Caki2 (cell line): ENCODE data around the gene THAP6. TPM values are rescaled to one million over a fixed set of nuclear protein-coding genes. Genes with fewer than 3 reads are reported as not detected.
"Not testable (repeated sequence)": the region's sequence is repeated elsewhere in the genome, so short reads cannot be mapped to it uniquely, and the experiment has no call there.

Experiments used
- DNase-seq: peaks from one replicate; pipeline ENCODE4 v3.0.0-alpha.2; 2015; ENCODE audit warnings: low read depth
- in situ Hi-C: cut with HindIII; loops from 2 replicates; pipeline ENCODE4 v1.10.0; 2016; ENCODE audit warnings: low sequenced_read_pairs, low pct_unique_long_range_greater_than_20kb, mixed read lengths
- total RNA-seq: library from RNA; depleted of rRNA; stranded (reverse); fragments of >200 nt; shearing (Covaris generic); gene quantifications from 2 replicates; pipeline ENCODE4 v1.2.3, GENCODE V29; 2014; ENCODE audit warnings: low replicate concordance

THAP6 gene
- total RNA-seq, 1 experiment from 2014 or later, result 4.2 TPM

DNA sequence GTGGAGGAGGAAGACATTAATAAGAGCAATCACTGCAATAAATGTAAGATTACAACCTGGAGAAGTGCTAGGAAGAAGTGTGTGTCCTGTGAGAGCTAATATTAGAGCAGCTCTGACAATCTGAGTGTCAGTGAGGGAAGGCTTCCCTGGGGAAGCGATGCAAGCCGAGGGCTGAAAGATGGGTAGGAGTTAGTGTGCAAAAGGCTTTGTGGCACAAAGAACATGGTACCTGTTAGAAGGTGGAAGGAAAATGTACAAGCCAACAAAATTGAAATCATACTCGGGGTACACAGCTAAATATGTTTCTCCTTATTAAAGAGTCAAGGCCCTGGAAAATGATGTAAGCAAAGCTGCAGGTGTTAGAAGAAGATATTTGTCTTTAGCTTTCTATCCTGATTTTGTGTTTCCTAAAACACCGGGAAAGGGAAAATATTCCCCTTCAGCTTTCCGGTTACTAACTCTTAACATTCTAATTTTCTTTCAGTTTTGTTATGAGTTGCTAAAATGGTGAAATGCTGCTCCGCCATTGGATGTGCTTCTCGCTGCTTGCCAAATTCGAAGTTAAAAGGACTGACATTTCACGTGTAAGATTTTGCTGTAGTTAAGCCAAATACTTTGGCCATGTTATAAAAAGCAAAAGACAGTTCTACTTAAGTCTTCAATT is 808 bp downstream of the THAP6 start:
- in situ Hi-C loops, result no loop called here
- no peak for DNase-seq

DNA sequence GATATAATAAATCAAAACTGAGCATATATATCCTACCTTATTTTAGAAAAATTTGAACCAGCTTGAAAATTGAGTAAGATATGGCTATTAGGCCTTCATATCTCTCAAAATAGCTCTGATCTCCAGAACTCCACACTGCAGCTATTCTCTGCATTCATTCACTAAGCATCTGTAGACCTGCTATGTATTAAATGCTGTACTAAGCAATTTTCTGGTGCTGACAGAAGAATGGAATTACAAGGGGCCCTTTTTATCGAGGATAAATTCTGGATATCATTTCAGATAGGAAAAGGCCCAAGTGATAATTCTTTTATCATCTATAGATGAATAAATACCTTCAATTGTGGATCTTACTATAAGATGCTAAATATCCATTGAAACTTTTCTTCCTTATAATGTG is 1.9 kb downstream of the THAP6 start:
- in situ Hi-C loops, result no loop called here
- no peak for DNase-seq

DNA sequence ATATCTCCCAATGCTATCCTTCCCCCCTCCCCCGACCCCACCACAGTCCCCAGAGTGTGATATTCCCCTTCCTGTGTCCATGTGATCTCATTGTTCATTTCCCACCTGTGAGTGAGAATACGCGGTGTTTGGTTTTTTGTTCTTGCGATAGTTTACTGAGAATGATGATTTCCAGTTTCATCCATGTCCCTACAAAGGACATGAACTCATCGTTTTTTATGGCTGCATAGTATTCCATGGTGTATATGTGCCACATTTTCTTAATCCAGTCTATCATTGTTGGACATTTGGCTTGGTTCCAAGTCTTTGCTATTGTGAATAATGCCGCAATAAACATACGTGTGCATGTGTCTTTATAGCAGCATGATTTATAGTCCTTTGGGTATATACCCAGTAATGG is 5.2 kb downstream of the THAP6 start:
- in situ Hi-C loops, DNase-seq: not testable (repeated sequence)

DNA sequence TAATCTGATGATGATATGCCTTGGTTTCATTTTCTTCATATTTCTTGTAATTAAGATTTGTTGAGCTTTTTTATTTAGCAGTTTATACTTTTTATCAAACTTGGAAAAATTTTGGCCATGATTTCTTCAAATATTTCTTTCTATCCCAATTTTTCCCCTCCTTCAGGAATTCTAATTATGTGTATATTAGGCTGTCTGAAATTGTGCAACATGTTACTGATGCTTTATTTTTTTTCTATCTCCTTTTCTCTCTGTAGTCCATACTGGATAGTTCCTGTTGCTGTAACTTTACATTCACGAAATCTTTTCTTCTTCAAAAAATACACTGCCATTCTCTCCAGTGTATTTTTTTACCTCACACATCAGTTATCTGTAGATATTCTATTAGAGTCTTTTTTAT is 10.8 kb downstream of the THAP6 start:
- in situ Hi-C loops, result no loop called here

DNA sequence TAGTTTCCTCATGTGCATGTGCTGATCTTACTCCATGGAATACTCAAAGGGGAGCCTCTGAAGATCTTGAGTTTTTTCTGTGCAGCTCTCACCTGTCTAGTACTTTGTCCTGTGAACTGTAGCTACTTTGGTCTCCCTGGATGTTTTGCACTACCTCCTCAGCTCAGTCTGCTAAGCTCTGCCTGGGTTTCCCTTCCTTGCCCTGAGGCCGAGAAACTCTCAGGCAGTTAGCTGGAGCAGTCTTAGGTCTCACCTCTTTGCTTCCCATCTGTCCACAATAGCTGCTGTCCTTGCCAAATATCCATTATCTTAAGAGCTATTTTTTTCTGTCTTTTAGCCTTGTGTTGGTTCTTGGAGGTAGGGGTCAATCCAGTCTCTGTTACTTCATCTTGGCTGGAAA is 11.6 kb downstream of the THAP6 start:
- no peak for DNase-seq
- in situ Hi-C loops, result no loop called here

More for the DNA sequence above, 10.8 kb downstream of the THAP6 start:
- no peak for DNase-seq

DNA sequence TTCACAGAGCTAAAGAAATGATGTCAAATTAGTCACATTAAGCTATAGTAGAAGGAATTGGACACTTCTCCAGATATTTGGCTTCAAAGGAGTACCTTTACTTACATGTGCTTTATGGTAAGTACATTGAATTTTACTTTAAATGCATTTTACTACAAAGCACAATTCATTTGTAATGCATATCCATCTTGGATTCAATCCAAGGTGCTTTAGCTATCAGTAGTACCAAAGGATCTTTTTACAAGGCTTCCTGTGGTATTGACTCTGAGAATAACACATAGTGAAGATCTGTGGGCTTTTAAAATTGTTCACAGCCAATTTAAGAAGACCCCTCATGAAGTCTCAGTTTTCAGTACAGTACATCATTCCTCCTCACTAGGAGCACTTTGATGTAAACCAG is 13.2 kb downstream of the THAP6 start:
- DNase-seq, result no peak
- in situ Hi-C loops, result no loop called here

DNA sequence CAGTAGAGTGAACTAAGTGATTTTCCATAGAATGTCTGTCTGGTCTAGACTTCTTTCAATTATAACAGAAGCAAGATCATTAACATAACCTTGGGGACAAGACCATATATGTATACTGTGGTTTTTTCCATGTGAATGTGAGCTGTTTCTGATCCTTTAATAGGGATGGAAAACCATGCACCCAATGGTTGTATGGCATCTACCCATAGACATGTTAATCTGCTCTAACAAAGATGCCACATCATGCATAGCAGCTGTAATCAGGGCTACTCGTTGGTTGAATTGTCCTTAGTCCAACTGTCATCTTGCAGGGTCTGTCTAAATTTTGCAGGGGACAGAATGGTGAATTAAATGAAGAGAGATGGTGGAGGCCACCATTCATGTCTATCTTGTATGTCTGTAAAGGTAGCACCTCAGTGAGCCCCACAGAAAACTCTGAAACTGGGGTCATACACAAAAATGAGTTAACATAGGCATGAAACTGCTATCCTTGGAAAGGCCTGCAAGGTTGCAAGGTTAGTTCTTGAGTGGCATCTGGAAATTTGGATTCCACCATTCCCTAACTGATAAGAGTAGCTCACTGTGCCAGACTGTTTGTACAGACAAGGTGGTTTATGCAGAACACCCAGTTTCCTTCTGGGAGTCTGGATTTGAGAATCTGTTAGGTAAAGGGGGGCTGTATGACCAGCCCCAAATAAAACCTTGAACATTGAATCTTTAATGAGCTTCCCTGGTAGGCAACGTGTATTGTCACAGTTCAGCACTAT is 16.5 kb downstream of the THAP6 start:
- in situ Hi-C loops, result no loop called here
- no peak for DNase-seq

DNA sequence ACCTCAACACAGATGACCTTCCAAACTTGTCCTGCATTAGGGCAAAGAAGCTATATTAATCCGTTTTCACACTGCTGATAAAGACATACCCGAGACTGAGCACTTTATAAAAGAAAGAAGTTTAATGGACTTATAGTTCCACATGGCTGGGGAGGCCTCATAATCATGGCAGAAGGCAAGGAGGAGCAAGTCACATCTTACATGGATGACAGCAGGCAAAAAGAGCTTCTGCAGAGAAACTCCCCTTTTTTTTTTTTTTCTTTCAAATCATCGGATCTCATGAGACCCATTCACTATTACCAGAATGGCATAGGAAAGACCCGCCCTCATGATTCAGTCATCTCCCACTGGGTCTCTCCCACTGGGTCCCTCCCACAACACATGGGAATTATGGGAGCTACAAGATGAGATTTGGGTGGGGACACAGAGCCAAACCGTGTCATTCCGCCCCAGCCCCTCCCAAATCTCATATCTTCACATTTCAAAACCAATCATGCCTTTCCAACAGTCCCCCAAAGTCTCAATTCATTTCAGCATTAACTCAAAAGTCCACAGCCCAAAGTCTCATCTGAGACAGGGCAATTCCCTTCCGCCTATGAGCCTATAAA is 17.4 kb downstream of the THAP6 start:
- DNase-seq, in situ Hi-C loops: not testable (repeated sequence)

DNA sequence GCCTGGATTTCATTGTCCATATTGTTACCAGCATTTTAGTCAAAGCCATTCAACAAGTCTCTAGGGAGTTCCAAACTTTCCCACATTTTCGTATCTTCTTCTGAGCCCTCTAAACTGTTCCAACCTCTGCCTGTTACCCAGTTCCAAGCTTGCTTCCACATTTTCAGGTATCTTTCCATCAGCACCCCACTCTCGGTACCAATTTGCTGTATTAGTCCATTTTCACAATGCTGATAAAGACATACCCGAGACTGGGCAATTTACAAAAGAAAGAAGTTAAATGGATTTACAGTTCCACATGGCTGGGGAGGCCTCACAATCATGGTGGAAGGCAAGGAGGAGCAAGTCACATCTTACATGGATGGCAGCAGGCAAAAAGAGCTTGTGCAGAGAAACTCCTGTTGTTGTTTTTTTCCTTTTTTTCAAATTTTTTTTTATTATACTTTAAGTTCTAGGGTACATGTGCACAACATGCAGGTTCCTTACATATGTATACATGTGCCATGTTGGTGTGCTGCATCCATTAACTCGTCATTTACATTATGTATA is 19.1 kb downstream of the THAP6 start:
- DNase-seq, in situ Hi-C loops: not testable (repeated sequence)

DNA sequence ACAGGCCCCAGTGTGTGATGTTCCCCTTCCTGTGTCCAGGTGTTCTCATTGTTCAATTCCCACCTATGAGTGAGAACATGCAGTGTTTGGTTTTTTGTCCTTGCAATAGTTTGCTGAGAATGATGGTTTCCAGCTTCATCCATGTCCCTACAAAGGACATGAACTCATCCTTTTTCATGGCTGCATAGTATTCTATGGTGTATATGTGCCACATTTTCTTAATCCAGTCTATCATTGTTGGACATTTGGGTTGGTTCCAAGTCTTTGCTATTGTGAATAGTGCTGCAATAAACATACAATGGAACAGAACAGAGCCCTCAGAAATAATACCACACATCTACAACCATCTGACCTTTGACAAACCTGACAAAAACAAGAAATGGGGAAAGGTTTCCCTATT is 19.7 kb downstream of the THAP6 start:
- in situ Hi-C loops, result not testable (repeated sequence)

DNA sequence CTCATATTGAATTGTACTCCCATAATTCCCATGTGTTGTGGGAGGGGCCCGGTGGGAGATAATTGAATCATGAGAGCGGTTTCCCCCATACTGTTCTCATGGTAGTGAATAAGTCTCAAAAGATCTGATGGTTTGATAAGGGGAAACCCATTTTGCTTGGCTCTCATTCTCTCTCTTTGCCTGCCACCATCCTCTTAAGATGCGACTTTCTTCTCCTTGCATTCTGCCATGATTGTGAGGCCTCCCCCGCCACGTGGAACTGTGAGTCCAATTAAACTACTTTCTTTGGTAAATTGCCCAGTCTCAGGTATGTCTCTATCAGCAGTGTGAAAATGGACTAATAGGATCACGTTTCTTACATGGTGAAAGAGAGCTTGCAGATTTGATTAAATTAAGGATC is 23.0 kb downstream of the THAP6 start:
- DNase-seq, in situ Hi-C loops: not testable (repeated sequence)

More for the DNA sequence above, 19.7 kb downstream of the THAP6 start:
- DNase-seq, result not testable (repeated sequence)

DNA sequence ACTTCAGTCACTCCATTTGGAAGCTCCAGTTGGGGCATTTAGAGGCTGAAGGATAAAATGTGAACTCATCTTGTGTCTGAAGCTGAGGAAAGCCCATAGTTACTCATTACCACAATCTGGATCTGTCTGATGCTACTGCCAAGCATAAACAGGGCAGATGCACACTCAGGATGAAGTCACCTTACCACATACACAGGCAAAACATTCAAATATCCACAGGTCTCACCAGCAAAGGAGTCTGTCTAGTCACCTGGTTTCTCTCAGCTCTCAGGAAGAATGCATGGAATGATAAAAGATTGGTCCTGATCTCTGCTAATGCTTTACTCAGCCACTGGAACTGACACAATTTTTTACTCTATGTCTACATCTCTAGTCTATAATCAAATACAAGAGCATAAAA is 28.6 kb downstream of the THAP6 start:
- peak; percentile 77 for DNase-seq
- in situ Hi-C loops, result no loop called here

DNA sequence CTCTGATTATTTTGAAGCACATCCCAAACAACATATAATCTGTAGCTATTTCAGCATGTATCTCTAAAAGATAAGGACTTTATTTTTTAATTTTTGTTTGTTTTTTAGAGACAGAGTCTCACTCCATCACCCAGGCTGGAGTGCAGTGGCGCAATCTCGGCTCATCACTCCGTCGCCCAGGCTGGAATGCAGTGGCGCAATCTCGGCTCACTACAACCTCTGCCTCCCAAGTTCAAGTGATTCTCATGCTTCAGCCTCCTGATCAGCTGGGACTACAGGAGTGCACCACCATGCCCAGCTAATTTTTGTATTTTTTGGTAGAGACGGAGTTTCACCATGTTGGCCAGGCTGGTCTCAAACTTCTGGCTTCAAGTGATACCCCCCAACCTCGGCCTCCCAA is 29.9 kb downstream of the THAP6 start:
- in situ Hi-C loops, DNase-seq: not testable (repeated sequence)

DNA sequence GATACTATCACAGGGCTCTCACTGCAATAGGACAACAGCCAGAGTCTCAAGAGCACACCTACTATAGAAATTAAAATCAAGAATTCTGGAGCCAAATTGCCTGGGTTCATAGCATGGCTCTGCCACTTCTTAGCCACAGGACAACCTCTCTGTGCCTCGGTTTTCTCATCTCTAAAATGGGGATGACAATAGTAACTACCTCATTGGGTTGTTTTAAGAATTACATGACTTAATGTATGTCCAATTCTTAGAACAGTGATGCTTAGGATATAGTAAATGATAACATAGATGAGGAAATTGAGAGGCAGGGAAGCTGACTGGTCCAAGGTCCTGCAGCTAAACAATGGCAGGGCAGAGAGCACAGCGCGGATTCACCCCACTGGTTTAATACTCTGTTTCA is 30.6 kb downstream of the THAP6 start:
- in situ Hi-C loops, result no loop called here

DNA sequence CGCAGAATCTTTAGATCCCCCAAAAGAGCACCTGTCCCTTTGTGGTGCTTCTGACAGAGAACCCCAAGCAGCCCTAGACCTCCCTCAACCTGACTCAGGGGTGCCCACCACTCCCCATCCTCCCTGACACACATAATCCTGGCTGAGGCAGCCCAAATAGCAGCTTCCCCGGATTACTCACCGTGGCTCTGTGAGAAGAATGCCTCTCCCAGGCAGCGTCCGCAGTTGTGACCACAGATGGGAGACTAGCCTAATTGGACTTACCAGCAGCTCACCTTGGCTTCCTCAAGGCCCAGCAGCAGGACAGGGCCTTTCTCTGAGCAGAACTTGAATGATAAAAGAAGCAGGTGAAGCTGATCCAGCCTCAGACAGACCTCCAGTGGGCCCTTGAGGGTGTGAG is 31.3 kb downstream of the THAP6 start:
- DNase-seq, result no peak

More for the DNA sequence above, 30.6 kb downstream of the THAP6 start:
- no peak for DNase-seq

DNA sequence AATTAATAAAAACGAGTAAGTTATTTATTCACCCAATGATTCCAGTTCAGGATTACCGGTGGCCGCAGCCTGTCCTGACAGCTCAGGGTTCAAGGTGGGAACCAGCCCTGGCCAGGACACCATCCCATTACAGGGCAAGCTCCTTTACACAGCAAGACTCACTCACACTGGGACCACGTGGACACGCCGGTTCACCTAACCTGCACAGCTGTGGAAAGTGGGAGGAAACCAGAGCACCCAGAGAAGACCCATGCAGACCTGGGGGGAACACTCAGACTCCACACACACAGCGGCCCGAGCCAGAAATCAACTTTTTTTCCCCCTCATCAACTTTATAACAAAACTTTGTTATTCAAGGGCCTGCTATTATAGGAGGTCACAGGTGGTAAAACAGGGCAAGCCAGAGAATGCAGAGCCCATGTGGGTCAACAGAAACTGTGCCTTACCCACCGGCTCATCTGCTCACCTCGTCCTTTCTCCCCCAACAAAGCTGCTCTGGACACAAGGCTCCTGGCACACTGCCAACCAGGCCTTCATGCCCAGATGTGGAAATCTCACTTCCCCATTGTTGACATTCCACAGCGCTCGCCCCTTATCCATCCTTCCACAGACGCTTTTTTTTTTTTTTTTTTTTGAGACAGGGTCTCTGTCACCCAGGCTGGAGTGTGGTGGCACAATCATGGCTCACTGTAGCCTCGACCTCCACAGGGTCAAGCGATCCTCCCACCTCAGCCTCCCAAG is 33.5 kb downstream of the THAP6 start:
- no peak for DNase-seq
- in situ Hi-C loops, result no loop called here

More for the DNA sequence above, 31.3 kb downstream of the THAP6 start:
- in situ Hi-C loops, result no loop called here

DNA sequence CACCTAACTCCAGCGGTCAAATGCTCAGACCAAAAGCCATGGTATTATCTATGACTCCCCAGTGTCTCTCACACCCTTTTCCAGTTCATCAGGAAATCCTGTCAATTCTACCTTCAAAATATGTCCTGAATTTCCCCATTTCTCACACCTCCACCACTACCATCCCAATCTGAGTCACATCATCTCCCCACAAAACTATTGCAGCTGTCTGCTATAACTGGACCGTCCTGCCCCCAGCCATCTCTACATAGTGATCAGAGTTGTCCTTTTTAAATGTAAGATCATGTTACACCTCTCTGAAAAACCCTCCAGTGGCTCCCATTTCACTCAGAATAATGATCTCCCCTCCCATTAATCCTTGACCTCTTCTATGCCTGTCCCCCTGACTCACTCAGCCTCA is 34.7 kb downstream of the THAP6 start:
- in situ Hi-C loops, result no loop called here
- DNase-seq, result no peak

DNA sequence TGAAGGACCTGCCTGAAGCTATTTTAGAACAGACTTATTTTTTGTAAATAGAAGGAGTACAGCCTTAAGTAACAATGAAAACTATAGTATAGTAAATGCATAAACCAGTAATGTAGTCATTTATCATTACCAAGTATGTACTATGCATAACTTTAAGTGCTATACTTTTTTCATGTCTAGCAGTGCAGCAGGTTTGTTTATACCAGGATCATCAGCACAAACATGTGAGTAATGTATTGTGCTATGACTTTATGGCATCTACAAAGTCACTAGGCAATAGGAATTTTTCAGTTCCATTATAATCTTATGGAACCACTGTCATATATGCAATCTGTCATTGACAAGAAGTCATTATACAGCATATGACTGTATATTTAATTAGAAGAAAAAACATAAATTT is 38.2 kb downstream of the THAP6 start:
- DNase-seq, result no peak
- in situ Hi-C loops, result no loop called here
